HG02763 (cell line): ENCODE results near the gene FASTK.
"Not testable (repeated sequence)": the region's sequence is repeated elsewhere in the genome, so short reads cannot be mapped to it uniquely, and the experiment has no call there.

ENCODE experiments used
- ATAC-seq: cut with Tn5 transposase; IDR thresholded peaks from one replicate; pipeline ENCODE4 v1.9.1; 2021; ENCODE audit warnings: mild to moderate bottlenecking, moderate library complexity; ENCODE audit not compliant: unreplicated experiment

Gene FASTK

DNA sequence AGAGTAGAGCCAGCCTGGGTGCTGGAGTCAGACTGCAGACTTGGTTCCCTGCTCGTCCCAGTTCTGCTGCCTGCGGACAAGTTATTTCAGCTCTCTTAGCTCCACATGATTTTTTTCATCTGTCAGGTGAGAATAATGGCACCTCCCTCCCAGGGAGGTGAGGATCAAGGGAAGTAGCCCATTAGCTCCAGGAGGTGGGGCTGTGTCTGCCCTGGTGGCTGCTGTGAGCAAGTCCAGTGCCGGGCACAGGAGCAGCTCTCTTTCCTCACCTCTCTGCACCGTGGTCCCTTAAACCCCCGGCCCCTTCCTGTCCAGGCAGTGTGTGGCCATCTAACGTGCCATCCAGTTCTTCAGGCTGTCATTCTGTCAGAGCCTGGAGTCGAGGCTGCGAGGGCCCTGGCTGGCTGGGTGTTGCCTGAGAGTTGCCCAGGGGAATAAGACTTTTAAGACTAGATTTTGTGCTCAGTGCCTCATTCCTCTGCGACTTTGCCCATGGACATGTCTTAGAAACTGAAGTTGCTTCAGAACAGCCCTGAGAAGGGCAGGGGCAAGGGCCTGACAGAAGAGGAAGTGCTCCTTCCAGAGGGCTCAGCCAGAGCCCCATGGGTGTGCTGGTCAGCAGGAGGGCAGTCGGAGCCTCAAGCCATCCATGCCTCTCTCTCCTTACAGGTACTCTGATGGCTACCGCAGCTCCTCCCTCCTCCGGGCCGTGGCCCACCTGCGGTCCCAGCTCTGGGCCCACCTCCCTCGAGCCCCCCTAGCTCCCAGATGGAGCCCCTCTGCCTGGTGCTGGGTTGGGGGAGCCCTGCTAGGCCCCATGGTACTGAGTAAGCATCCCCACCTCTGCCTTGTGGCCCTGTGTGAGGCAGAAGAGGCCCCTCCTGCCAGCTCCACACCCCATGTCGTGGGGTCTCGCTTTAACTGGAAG, 47.4 kb downstream of the FASTK start:
- no peak for ATAC-seq

DNA sequence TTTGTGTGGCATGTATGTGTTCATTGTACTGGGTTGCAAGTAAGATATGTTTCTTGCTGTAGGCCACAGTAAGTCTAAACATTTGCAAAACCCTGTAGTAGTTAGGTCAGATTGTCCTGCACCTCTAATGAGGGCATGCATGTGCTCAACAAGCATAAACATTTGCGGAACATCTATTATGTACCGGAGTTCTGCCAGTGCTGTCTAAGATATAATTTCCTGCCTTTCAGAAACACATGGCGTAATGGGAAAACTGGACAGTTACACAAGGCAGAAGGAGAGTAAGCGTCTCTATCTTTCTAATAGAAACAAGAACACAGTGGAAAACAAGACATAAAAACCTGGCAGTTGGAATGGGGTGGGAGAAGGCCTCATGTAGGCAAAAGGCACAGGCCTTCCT, 49.6 kb downstream of the FASTK start:
- no peak for ATAC-seq

DNA sequence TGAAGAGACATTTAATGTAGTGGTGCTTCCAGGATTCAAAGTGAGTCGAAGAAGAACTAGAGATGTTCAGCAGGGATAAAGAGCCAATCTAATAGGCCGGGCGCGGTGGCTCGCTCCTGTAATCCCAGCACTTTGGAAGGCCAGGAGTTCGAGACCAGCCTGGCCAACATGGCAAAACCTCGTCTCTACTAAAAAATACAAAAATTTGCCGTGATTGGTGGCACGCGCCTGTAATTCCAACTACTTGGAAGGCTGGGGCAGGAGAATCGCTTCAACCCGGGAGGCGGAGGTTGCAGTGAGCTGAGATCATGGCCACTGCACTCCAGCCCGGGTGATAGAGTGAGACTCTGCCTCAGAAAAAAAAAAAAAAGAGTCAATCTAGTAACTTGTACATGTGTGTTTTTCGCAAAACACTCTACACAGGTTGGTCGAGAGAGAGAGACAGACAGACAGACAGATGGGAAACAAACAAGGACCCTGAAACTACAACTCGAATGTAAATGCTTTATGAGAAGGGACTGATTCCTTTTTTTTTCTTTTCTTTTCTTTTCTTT, 51.6 kb downstream of the FASTK start:
- no peak for ATAC-seq

DNA sequence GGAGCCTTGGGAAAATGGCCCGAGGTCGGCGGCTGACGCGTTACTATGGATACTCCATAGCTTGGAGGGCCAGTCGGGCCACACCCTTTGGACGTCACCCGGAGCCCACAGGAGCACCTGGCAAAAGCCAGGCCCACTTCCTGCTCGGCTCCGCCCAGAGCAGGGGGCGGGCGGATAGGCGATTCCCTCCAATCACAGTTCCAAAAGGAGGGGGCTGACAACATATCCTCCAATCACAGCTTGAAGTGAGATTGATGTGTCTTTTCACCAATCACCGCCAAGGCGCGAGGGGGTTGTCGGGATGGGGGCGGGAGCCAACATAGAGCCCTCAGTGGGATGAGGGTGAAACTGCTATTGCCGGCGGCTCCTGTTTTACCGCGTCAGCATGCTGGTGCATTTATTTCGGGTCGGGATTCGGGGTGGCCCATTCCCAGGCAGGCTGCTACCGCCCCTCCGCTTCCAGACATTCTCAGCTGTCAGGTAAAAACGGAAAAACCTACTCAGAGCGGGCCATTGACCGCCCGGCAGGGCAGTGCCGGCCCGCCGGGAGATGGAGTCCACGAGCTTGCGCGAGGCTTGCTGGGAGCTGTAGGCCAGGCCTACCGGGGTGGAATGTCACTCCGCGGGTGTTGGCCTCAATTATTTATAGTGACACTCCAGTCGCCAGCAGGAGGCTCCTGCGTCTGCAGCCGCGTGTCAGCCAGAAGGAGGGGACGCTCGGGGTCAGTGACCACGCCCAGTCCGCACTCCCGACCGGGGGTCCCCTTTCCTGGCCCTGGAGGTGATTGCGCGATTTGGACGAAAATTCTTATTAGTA, 52.3 kb downstream of the FASTK start, which contains the start of gene ABCB8:
TSS of gene ABCB8 (plus strand) at position 320 of the 817 bp plus-strand sequence. CDS start at position 386, 66 bp downstream.
- ATAC-seq, result peak; percentile 93

DNA sequence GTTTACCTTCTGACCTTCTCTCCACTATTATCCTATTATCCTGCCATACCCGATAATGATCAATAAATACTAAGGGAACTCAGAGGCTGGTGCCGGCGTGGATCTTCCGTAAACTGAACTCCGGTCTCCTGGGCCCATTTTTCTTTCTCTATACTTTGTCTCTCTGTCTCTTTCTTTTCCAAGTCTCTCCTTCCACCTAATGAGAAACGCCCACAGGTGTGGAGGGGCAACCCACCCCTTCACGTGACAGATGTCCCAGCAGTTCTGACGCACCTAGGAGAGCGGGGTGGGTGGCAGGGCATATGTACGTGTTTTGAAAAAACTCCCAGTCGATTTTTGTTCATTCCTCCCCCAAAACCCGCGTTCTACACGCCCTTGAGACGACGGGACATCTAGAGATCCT, 52.9 kb downstream of the FASTK start:
- not testable (repeated sequence) for ATAC-seq

DNA sequence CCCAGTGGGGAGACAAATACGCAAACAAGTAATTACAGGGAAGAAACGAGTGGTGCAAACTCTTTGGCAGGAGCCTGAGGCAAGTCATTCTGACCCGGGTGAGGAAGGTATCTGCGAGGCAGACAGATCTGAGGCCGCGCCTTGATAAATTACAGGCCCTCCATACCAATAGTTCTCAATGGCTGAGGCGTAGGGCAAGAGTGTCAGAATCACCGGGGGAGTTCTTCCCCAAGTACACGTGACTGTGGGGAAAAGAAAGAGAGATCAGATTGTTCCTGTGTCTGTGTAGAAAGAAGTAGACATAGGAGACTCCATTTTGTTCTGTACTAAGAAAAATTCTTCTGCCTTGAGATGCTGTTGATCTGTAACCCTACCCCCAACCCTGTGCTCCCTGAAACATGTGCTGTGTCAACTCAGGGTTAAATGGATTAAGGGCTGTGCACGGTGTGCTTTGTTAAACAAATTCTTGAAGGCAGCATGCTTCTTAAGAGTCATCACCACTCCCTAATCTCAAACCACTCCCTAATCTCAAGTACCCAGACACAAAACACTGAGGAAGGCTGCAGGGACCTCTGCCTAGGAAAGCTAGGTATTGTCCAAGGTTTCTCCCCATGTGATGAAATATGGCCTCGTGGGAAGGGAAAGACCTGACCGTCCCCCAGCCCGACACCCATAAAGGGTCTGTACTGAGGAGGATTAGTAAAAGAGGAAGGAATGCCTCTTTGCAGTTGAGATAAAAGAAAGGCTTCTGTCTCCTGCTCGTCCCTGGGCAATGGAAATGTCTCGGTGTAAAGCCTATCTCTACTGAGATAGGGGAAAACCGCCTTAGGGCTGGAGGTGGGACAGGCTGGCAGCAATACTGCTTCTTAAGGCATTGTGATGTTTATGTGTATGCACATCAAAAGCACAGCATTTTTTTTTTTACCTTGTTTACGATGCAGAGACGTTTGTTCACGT, 53.6 kb downstream of the FASTK start:
- not testable (repeated sequence) for ATAC-seq
